Adrenal gland (tissue), 5 donors: ENCODE results near the gene OR4F6.
"Not testable (repeated sequence)": the region's sequence is repeated elsewhere in the genome, so short reads cannot be mapped to it uniquely, and the experiment has no call there.

ENCODE experiments used
- POLR2A ChIP-seq, 2 donors: fragments of 450-650 bp; IDR thresholded peaks; one replicate each; pipeline ENCODE4 v1.6.1; 2017; ENCODE audit warnings: antibody characterized with exemption in 2 of 2, mild to moderate bottlenecking in 2 of 2, moderate library complexity in 1 of 2
- TF ChIP-seq, protein P1 (sequence below), 6 experiments: fragments of 450-650 bp in 4 of 6; fragments of 200-600 bp in 2 of 6; sonication (generic) in 1 of 6; IDR thresholded peaks; 1 replicate in 5 of 6; 2 replicates in 1 of 6; pipeline versions ENCODE4 v1.5.1 to v1.8.0; 2016 to 2021; ENCODE audit warnings: antibody characterized with exemption in 6 of 6, mild to moderate bottlenecking in 2 of 6, moderate library complexity in 1 of 6
- donor health status: DM: no; HTN: no; CAD: no.

DNA sequence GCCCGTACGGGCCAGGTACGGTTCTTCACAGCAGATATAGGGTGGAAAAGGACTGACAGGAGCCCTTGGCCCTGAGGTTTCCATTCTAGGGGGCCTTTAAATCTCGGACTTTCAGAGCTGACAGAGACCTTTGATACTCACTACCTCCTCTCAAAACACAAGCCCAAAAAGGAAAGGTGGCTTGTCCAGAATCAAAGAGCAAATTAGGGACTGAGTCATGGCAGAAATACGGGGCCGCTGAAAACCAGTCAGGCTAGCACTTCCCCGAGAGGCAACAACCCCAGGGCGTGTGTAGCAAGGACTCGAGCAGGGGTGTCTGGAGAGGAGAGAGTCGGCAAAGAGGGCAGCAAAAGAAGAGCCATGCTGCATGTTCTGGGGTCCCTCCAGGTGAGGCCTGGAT is 24.7 kb upstream of the OR4F6 start:
- TF ChIP-seq, protein P1, sequence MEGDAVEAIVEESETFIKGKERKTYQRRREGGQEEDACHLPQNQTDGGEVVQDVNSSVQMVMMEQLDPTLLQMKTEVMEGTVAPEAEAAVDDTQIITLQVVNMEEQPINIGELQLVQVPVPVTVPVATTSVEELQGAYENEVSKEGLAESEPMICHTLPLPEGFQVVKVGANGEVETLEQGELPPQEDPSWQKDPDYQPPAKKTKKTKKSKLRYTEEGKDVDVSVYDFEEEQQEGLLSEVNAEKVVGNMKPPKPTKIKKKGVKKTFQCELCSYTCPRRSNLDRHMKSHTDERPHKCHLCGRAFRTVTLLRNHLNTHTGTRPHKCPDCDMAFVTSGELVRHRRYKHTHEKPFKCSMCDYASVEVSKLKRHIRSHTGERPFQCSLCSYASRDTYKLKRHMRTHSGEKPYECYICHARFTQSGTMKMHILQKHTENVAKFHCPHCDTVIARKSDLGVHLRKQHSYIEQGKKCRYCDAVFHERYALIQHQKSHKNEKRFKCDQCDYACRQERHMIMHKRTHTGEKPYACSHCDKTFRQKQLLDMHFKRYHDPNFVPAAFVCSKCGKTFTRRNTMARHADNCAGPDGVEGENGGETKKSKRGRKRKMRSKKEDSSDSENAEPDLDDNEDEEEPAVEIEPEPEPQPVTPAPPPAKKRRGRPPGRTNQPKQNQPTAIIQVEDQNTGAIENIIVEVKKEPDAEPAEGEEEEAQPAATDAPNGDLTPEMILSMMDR (IDR thresholded peaks at IDR 0.05): not testable (repeated sequence)
- TF ChIP-seq POLR2A (IDR thresholded peaks at IDR 0.05): not testable (repeated sequence)
